GM23248 (cell line): ENCODE measurements around the gene UBA3. TPM values are rescaled to one million over a fixed set of nuclear protein-coding genes. Genes with fewer than 3 reads are reported as not detected.

Experiments
- DNase-seq: peaks from one replicate; pipeline ENCODE4 v3.0.0-alpha.2; 2015
- H2AFZ ChIP-seq: fragments of 200-600 bp; sonication (generic); 2 replicates; pipeline ENCODE4 v1.6.1; 2016; ENCODE audit warnings: antibody characterized with exemption
- H3F3A ChIP-seq: fragments of 200-600 bp; sonication (generic); 2 replicates; pipeline ENCODE4 v1.6.1; 2016; ENCODE audit warnings: mild to moderate bottlenecking, antibody characterized with exemption, mixed run types; ENCODE audit not compliant: insufficient read depth
- H3K27ac ChIP-seq: fragments of 200-600 bp; sonication (generic); 2 replicates; pipeline ENCODE4 v1.5.1; 2016; ENCODE audit warnings: mild to moderate bottlenecking
- H3K27me3 ChIP-seq: fragments of 200-600 bp; sonication (generic); replicated peaks from 2 replicates; pipeline ENCODE4 v1.6.1; 2016; ENCODE audit warnings: mild to moderate bottlenecking; ENCODE audit not compliant: insufficient read depth
- H3K36me3 ChIP-seq: fragments of 200-600 bp; sonication (generic); 2 replicates; pipeline ENCODE4 v1.6.1; 2016; ENCODE audit warnings: low read depth, mild to moderate bottlenecking
- H3K4me1 ChIP-seq: fragments of 200-600 bp; sonication (generic); 2 replicates; pipeline ENCODE4 v1.6.1; 2016; ENCODE audit warnings: mild to moderate bottlenecking; ENCODE audit not compliant: insufficient read depth
- H3K4me2 ChIP-seq: fragments of 200-600 bp; sonication (generic); one replicate; pipeline ENCODE4 v1.6.1; 2016; ENCODE audit warnings: mild to moderate bottlenecking; ENCODE audit not compliant: unreplicated experiment
- H3K4me3 ChIP-seq: fragments of 200-600 bp; sonication (generic); 2 replicates; pipeline ENCODE4 v1.5.1; 2016; ENCODE audit warnings: mild to moderate bottlenecking
- H3K79me2 ChIP-seq: fragments of 200-600 bp; sonication (generic); 2 replicates; pipeline ENCODE4 v1.6.1; 2016; ENCODE audit warnings: mild to moderate bottlenecking; ENCODE audit not compliant: insufficient read depth
- H3K9ac ChIP-seq: fragments of 200-600 bp; sonication (generic); 2 replicates; pipeline ENCODE4 v1.6.1; 2016; ENCODE audit warnings: mild to moderate bottlenecking
- H3K9me2 ChIP-seq: fragments of 200-600 bp; sonication (generic); 2 replicates; pipeline ENCODE4 v1.6.1; 2016; ENCODE audit warnings: mixed run types, mild to moderate bottlenecking, moderate library complexity; ENCODE audit not compliant: insufficient read depth
- H3K9me3 ChIP-seq: fragments of 200-600 bp; sonication (generic); one replicate; pipeline ENCODE4 v1.6.1; 2017; ENCODE audit warnings: low read depth
- H4K20me1 ChIP-seq: fragments of 200-600 bp; sonication (generic); 2 replicates; pipeline ENCODE4 v1.6.0; 2016; ENCODE audit not compliant: insufficient read depth
- EZH2 ChIP-seq: fragments of 200-600 bp; sonication (generic); IDR thresholded peaks from 2 replicates; pipeline ENCODE4 v1.6.1; 2018; ENCODE audit warnings: antibody characterized with exemption, mild to moderate bottlenecking; ENCODE audit not compliant: insufficient read depth, poor library complexity, severe bottlenecking
- EZH2phosphoT487 ChIP-seq: fragments of 200-600 bp; sonication (generic); IDR thresholded peaks from 2 replicates; pipeline ENCODE4 v1.6.1; 2018; ENCODE audit warnings: antibody characterized with exemption, moderate library complexity, mild to moderate bottlenecking, low read depth; ENCODE audit not compliant: insufficient read depth
- WGBS, 2 experiments: methylation state at CpG; one replicate each; pipeline ENCODE4 v1.1.6; 2015 to 2017; ENCODE audit warnings: low lambda C conversion rate in 2 of 2, low coverage in 1 of 2; ENCODE audit errors: missing lambda C conversion rate in 2 of 2; 5-methylcytosine and 5-hydroxymethylcytosine counted together
- in situ Hi-C: fragments of 300-500 bp; cut with MboI; formaldehyde crosslinking; loops from 2 replicates; pipeline ENCODE4 v1.15.0; 2020
- polyA plus RNA-seq: library from polyadenylated mRNA; unstranded; fragments of >200 nt; fragmentation: Nextera tagmentation; extraction: Ambion mirVana; gene quantifications from 2 replicates; pipeline ENCODE4 v1.2.1, GENCODE V29; 2016
- total RNA-seq: library from RNA; depleted of rRNA; stranded (reverse); fragments of >200 nt; shearing (Covaris generic); gene quantifications from 2 replicates; pipeline ENCODE4 v1.2.3, GENCODE V29; 2014

Gene UBA3
- total and polyA plus RNA-seq, 2 experiments from 2014 or later = 64.0 to 65.0 TPM

DNA sequence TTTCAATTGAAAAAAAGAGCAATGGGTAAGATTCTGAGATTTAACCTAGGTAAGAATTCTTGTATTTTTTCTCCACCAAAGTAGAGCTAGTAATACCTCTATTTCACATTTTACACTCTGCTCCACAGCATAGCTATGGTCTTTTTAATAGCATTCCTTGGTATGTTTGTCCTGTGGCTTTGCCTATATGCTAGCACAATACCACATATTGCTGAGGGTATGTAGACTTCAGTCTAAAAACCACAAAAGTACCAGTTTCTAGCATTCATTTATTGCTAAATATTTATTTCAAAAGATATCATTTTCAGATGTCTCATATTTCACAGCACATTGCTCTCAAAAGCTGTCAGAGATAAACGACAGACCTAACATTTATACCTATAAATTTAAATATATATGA is 48.5 kb downstream of the UBA3 start:
- in situ Hi-C loops = no loop called here
- peaks cover 76% of the 10 kb centered on the region for H3K36me3 ChIP-seq
- WGBS, 2 experiments = 98 to 100% methylated on average over 1 of the region's 1 CpG

DNA sequence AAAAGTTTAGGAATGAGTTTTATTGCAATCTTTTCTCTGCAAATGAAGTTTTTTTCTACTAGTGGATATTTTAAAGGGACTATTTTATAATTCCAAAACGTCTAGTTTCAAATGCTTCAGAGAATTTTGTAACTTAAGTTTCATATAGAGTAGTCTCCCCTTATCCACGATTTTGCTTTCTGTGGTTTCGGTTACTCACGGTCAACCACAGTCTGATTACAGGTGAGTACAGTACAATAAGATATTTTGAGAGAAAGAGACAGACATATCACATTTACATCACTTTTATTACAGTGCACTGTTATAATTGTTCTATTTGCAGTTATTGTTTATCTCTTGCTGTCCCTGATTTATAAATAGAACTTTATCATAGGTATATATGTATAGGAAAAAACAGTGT is 59.3 kb downstream of the UBA3 start:
- Histone ChIP-seq H3K79me2 (peaks cover 76% of the 10 kb centered on the region), H3K4me1 (no peaks in the 10 kb centered on the region), H3K36me3 (peaks cover 71% of the 10 kb centered on the region), H4K20me1 (no peaks in the 10 kb centered on the region), H3K27me3 (no peaks in the 10 kb centered on the region), H3K27ac (no peak overlapping the region), H3K4me2 (no peak overlapping the region), H2AFZ (no peak overlapping the region), H3K9me2 (no peaks in the 10 kb centered on the region), H3F3A (peaks cover 16% of the 10 kb centered on the region; the same call in 1 of the 2 replicates), H3K9ac (no peak overlapping the region), H3K9me3 (no peaks in the 10 kb centered on the region), H3K4me3 (no peak overlapping the region)
- 74 to 76% methylated on average over 4 of the region's 4 CpGs for WGBS, 2 experiments
- DNase-seq = no peak
- in situ Hi-C loops = no loop called here
- TF ChIP-seq EZH2phosphoT487 (no peak), EZH2 (no peak)

More for the DNA sequence above, 48.5 kb downstream of the UBA3 start:
- peaks cover 68% of the 10 kb centered on the region for H3K79me2 ChIP-seq
- H3K9me3 ChIP-seq = no peaks in the 10 kb centered on the region
- H3F3A ChIP-seq = peaks cover 52% of the 10 kb centered on the region
- H3K27ac ChIP-seq = peak overlapping the region; percentile 90
- H3K4me3 ChIP-seq = no peak overlapping the region
- peak overlapping the region; percentile 40 for H3K4me2 ChIP-seq
- no peaks in the 10 kb centered on the region for H3K27me3 ChIP-seq
- no peak for DNase-seq
- TF ChIP-seq EZH2 = no peak
- TF ChIP-seq EZH2phosphoT487 = no peak
- no peak overlapping the region for H2AFZ ChIP-seq
- H3K9ac ChIP-seq = peak overlapping the region; percentile 56; the same call in 1 of the 2 replicates
- H3K4me1 ChIP-seq = peaks cover 39% of the 10 kb centered on the region
- no peaks in the 10 kb centered on the region for H4K20me1 ChIP-seq
- H3K9me2 ChIP-seq = no peaks in the 10 kb centered on the region

DNA sequence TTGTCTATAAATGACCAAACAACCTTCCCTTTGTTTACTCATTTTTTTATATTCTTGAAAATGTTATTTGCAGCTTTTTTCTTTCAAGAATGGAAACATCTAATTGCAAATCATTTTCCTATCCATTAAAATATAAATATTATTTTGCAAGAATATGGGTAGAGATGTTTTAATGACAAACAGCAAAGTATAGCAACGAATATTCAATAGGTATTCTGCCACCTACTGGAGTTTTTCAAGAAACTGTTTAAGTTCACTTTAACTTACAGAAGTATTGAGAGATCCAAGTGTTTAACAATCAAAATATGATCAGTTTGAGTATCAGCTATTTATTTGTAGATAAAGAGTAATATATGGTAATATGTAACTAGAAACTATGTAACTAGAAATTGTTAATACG is 59.7 kb downstream of the UBA3 start:
- Histone ChIP-seq H3K27me3 (no peaks in the 10 kb centered on the region), H2AFZ (no peak overlapping the region), H3K27ac (no peak overlapping the region), H3K36me3 (peaks cover 67% of the 10 kb centered on the region), H3K9me3 (no peaks in the 10 kb centered on the region), H3K9ac (no peak overlapping the region), H3K9me2 (no peaks in the 10 kb centered on the region), H3K4me2 (no peak overlapping the region), H3K79me2 (peaks cover 76% of the 10 kb centered on the region), H4K20me1 (no peaks in the 10 kb centered on the region), H3K4me1 (no peaks in the 10 kb centered on the region), H3F3A (peaks cover 16% of the 10 kb centered on the region; the same call in 1 of the 2 replicates), H3K4me3 (no peak overlapping the region)
- peak; percentile 42 for DNase-seq
- TF ChIP-seq EZH2 (no peak), EZH2phosphoT487 (no peak)
- WGBS, 2 experiments = 47 to 53% methylated on average over 2 of the region's 2 CpGs
- in situ Hi-C loops = no loop called here

DNA sequence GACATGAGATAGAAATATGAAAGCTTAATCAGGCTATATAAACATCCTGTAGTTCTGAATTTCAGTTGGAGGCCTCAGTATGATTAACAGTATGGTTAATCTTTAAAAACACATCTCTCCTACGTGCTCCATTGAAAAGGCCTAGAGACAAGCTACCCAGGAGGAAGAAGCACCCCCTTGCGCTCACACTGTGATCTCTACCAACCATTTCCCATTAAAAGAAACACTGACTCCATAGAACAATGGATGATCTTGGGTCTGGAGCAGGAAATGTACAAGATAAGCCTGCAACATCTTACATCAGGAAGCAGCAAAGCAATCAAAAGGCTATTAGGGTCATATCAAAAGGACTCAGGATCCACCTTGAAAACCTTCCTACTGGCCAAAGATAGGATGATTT is 63.3 kb downstream of the UBA3 start:
- TF ChIP-seq EZH2 (no peak), EZH2phosphoT487 (no peak)
- no peak overlapping the region for H3K4me3 ChIP-seq
- 96 to 100% methylated on average over 2 of the region's 2 CpGs for WGBS, 2 experiments
- H3K4me1 ChIP-seq = peaks cover 18% of the 10 kb centered on the region
- H4K20me1 ChIP-seq = no peaks in the 10 kb centered on the region
- no peaks in the 10 kb centered on the region for H3K27me3 ChIP-seq
- no peaks in the 10 kb centered on the region for H3K9me3 ChIP-seq
- no peak overlapping the region for H2AFZ ChIP-seq
- DNase-seq = no peak
- H3F3A ChIP-seq = peaks cover 41% of the 10 kb centered on the region
- in situ Hi-C loops = no loop called here
- no peak overlapping the region for H3K4me2 ChIP-seq
- no peak overlapping the region for H3K9ac ChIP-seq
- no peak overlapping the region for H3K27ac ChIP-seq
- peaks cover 70% of the 10 kb centered on the region for H3K79me2 ChIP-seq
- H3K36me3 ChIP-seq = peaks cover 32% of the 10 kb centered on the region
- no peaks in the 10 kb centered on the region for H3K9me2 ChIP-seq

DNA sequence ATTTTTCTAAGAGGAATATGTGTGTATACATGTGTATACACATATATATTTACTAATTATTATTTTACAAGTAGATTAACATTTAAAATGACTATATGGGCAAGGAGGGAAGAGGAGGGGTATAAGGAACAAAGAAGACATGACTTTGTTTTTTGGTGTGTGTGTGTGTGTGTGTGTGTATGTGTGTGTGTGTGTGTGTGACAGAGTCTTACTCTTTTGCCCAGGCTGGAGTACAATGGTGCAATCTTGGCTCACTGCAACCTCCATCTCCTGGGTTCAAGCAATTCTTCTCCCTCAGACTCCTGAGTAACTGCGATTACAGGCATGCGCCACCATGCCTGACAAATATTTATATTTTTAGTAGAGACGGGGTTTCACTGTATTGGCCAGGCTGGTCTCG is 64.1 kb downstream of the UBA3 start:
- H3F3A ChIP-seq = peaks cover 47% of the 10 kb centered on the region
- no peak overlapping the region for H3K27ac ChIP-seq
- DNase-seq = no peak
- H3K27me3 ChIP-seq = no peaks in the 10 kb centered on the region
- H4K20me1 ChIP-seq = no peaks in the 10 kb centered on the region
- no peaks in the 10 kb centered on the region for H3K9me3 ChIP-seq
- peaks cover 67% of the 10 kb centered on the region for H3K79me2 ChIP-seq
- peaks cover 26% of the 10 kb centered on the region for H3K4me1 ChIP-seq
- H3K9ac ChIP-seq = no peak overlapping the region
- no peak overlapping the region for H3K4me2 ChIP-seq
- no peak for TF ChIP-seq EZH2
- TF ChIP-seq EZH2phosphoT487 = no peak
- no peak overlapping the region for H3K4me3 ChIP-seq
- peaks cover 24% of the 10 kb centered on the region for H3K36me3 ChIP-seq
- WGBS, 2 experiments = 91% methylated on average over 4 of the region's 4 CpGs
- in situ Hi-C loops = no loop called here
- no peak overlapping the region for H2AFZ ChIP-seq
- H3K9me2 ChIP-seq = no peaks in the 10 kb centered on the region
